BJ (cell line): ENCODE measurements around the gene ENDOG. TPM values are rescaled to one million over a fixed set of nuclear protein-coding genes. Genes with fewer than 3 reads are reported as not detected.

ENCODE experiments used
- CTCF ChIA-PET: fragments of 350-600 bp; formaldehyde crosslinking; extraction: SDS; loops from one replicate; lab custom pipeline; 2021; ENCODE audit warnings: antibody characterized with exemption, inconsistent platforms; lab: Yijun Ruan, JAX
- POLR2A ChIA-PET: fragments of 300-600 bp; sonication (Branson Sonifier 250); formaldehyde crosslinking; extraction: SDS; loops from one replicate; lab custom pipeline; 2021; ENCODE audit warnings: antibody characterized with exemption; lab: Charles Lee
- DNase-seq: peaks from one replicate; pipeline ENCODE4 v3.0.0-alpha.2; 2011; ENCODE audit warnings: low read depth
- H3K27me3 ChIP-seq: 2 replicates; pipeline ENCODE4 v1.6.0; 2011; ENCODE audit warnings: low read length; ENCODE audit not compliant: control insufficient read depth, insufficient read depth
- H3K36me3 ChIP-seq: 2 replicates; pipeline ENCODE4 v1.5.1; 2011; ENCODE audit warnings: low read length; ENCODE audit not compliant: control insufficient read depth, insufficient read depth
- H3K4me3 ChIP-seq: 2 replicates; pipeline ENCODE4 v1.5.1; 2011; ENCODE audit warnings: low read depth, mild to moderate bottlenecking, control low read depth, low read length
- polyA plus RNA-seq: library from polyadenylated mRNA; depleted of rRNA; stranded (reverse); fragments of >200 nt; gene quantifications from 2 replicates; pipeline ENCODE4 v1.2.3, GENCODE V29; 2011
- TF ChIP-seq, protein P1 (sequence below): IDR thresholded peaks from 2 replicates; pipeline ENCODE4 v1.5.1; 2011; ENCODE audit warnings: low read depth, mild to moderate bottlenecking, control low read depth, inconsistent platforms, low read length, moderate library complexity; ENCODE audit not compliant: insufficient read depth

ENDOG gene
- polyA plus RNA-seq, 1 experiment, result 20.7 TPM

DNA sequence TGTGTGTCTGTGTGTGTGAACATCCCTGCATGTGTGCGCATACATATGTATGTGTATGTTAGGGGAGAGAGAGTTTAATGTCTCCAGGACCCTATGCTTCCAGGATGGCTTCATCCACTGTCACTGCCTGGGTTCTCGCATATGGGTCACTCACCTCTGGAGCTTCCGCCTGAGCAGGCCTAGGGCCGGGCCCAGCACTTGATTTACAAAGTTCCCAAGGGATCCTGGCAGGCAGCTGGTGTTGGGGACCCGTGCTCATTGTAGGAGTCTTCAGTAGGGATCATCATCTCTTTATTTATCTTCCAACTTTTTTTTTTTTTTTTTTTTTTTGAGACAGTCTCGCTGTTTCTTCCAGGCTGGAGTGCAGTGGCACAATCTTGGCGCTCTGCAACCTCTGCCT is 18.2 kb upstream of the ENDOG start:
- CTCF ChIA-PET, result interaction anchor here (1.2 to 1.7 kb wide), 2 partner anchors 18 to 98 kb away, joined by 4 read pairs; partner anchors contain the start of gene PKN3
- POLR2A ChIA-PET, result no interaction called here
- DNase-seq, result no peak
- H3K36me3 ChIP-seq, result peaks cover 23% of the 10 kb centered on the region
- TF ChIP-seq, protein P1, sequence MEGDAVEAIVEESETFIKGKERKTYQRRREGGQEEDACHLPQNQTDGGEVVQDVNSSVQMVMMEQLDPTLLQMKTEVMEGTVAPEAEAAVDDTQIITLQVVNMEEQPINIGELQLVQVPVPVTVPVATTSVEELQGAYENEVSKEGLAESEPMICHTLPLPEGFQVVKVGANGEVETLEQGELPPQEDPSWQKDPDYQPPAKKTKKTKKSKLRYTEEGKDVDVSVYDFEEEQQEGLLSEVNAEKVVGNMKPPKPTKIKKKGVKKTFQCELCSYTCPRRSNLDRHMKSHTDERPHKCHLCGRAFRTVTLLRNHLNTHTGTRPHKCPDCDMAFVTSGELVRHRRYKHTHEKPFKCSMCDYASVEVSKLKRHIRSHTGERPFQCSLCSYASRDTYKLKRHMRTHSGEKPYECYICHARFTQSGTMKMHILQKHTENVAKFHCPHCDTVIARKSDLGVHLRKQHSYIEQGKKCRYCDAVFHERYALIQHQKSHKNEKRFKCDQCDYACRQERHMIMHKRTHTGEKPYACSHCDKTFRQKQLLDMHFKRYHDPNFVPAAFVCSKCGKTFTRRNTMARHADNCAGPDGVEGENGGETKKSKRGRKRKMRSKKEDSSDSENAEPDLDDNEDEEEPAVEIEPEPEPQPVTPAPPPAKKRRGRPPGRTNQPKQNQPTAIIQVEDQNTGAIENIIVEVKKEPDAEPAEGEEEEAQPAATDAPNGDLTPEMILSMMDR, result no peak
- no peaks in the 10 kb centered on the region for H3K27me3 ChIP-seq
- H3K4me3 ChIP-seq, result no peak overlapping the region

GRCh38 chr9:128802482-128802881 is 15.8 kb upstream of the ENDOG start:
- POLR2A ChIA-PET, result no interaction called here
- CTCF ChIA-PET, result interaction anchor here (3.0 kb wide), 1 partner anchor 16 kb away, joined by 14 read pairs; the partner anchor contains the start of gene ENDOG
- no peak overlapping the region for H3K4me3 ChIP-seq

DNA sequence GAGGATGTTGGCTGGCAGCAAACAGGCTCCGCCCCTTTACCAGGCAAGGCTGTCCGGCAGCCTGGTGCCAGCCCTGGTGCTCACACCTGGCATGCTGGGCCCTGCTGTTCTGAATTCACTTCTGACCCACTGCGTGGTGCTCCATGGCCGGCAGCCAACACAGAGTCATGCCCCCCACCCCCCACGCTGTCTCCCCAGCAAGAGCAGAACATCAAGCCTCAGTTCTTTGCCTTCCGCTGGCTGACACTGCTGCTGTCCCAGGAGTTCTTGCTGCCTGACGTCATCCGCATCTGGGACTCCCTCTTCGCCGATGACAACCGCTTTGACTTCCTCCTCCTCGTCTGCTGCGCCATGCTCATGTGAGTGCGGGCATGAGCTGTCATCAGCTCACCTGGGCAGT is 12.6 kb upstream of the ENDOG start:
- Histone ChIP-seq H3K4me3 (no peak overlapping the region), H3K27me3 (no peaks in the 10 kb centered on the region), H3K36me3 (peaks cover 35% of the 10 kb centered on the region)
- TF ChIP-seq, protein P1, result no peak
- no peak for DNase-seq
- CTCF ChIA-PET, result no interaction called here
- POLR2A ChIA-PET, result no interaction called here

More at GRCh38 chr9:128802482-128802881, 15.8 kb upstream of the ENDOG start:
- peaks cover 34% of the 10 kb centered on the region for H3K36me3 ChIP-seq
- TF ChIP-seq, protein P1, result no peak
- DNase-seq, result no peak
- no peaks in the 10 kb centered on the region for H3K27me3 ChIP-seq

GRCh38 chr9:128807827-128808226 is 10.5 kb upstream of the ENDOG start:
- no peak for DNase-seq

GRCh38 chr9:128808543-128808942 is 9.8 kb upstream of the ENDOG start:
- no peak for DNase-seq
- CTCF ChIA-PET, result interaction anchor here (2.4 kb wide), 1 partner anchor 10 kb away, joined by 12 read pairs; the partner anchor contains the start of gene ENDOG
- no peak overlapping the region for H3K4me3 ChIP-seq
- peaks cover 29% of the 10 kb centered on the region for H3K36me3 ChIP-seq
- H3K27me3 ChIP-seq, result no peaks in the 10 kb centered on the region
- TF ChIP-seq, protein P1, result no peak
- POLR2A ChIA-PET, result no interaction called here

More at GRCh38 chr9:128807827-128808226, 10.5 kb upstream of the ENDOG start:
- Histone ChIP-seq H3K27me3 (no peaks in the 10 kb centered on the region), H3K4me3 (no peak overlapping the region), H3K36me3 (peaks cover 35% of the 10 kb centered on the region)
- TF ChIP-seq, protein P1, result no peak
- POLR2A ChIA-PET, result no interaction called here
- CTCF ChIA-PET, result interaction anchor here (1.2 kb wide), 1 partner anchor 10 kb away, joined by 4 read pairs; the partner anchor contains the start of gene ENDOG
